ENCODE results near the gene MAP1B.

The MAP1B gene

GRCh38 chr5:72184408-72184807 lies 77.1 kb downstream of the MAP1B start:
- no peak for TF ChIP-seq CTCF (conservative IDR thresholded peaks at IDR 0.05)

GRCh38 chr5:72185496-72186329 lies 78.4 kb downstream of the MAP1B start:
- no peak overlapping the region for H3K27ac ChIP-seq
- TF ChIP-seq CTCF (conservative IDR thresholded peaks at IDR 0.05), result no peak

More at GRCh38 chr5:72184408-72184807, 77.1 kb downstream of the MAP1B start:
- H3K27ac ChIP-seq, result no peak overlapping the region

GRCh38 chr5:72187388-72188075 lies 80.3 kb downstream of the MAP1B start:
- H3K27ac ChIP-seq, result peak overlapping the region; percentile 16; the same call in 1 of the 2 replicates
- no peak for TF ChIP-seq CTCF (conservative IDR thresholded peaks at IDR 0.05)

- TF ChIP-seq CTCF (conservative IDR thresholded peaks at IDR 0.05), result no peak
- H3K27ac ChIP-seq, result no peak overlapping the region; the same call in 1 of the 2 replicates
These were observed 80.9 kb downstream of the MAP1B start for GRCh38 chr5:72188166-72188565.

- no peak overlapping the region for H3K27ac ChIP-seq
- no peak for TF ChIP-seq CTCF (conservative IDR thresholded peaks at IDR 0.05)
These were observed 81.9 kb downstream of the MAP1B start for GRCh38 chr5:72189146-72189545.

GRCh38 chr5:72191404-72191803 lies 84.1 kb downstream of the MAP1B start:
- H3K27ac ChIP-seq, result no peak overlapping the region
- no peak for TF ChIP-seq CTCF (conservative IDR thresholded peaks at IDR 0.05)

GRCh38 chr5:72194846-72195245 lies 87.6 kb downstream of the MAP1B start:
- no peak for TF ChIP-seq CTCF (conservative IDR thresholded peaks at IDR 0.05)
- no peak overlapping the region for H3K27ac ChIP-seq

All from VCaP (cell line).